Fibroblast of lung (primary cell): Measurements from ENCODE around the gene ZNF620.

Source experiments
- EZH2 ChIP-seq: IDR thresholded peaks from 2 replicates; pipeline ENCODE4 v1.5.1; 2012; ENCODE audit warnings: low read length, control low read depth, mild to moderate bottlenecking; ENCODE audit errors: missing control alignments
- TF ChIP-seq, protein P1 (sequence below), 2 donors: IDR thresholded peaks in 1 of 2; conservative IDR thresholded peaks in 1 of 2; 1 replicate in 1 of 2; 2 replicates in 1 of 2; pipeline ENCODE4 v1.5.1; 2011 to 2012; ENCODE audit warnings: low read length in 2 of 2, control low read depth in 1 of 2, inconsistent platforms in 1 of 2, low read depth in 1 of 2, mild to moderate bottlenecking in 1 of 2

- TF ChIP-seq, protein P1, sequence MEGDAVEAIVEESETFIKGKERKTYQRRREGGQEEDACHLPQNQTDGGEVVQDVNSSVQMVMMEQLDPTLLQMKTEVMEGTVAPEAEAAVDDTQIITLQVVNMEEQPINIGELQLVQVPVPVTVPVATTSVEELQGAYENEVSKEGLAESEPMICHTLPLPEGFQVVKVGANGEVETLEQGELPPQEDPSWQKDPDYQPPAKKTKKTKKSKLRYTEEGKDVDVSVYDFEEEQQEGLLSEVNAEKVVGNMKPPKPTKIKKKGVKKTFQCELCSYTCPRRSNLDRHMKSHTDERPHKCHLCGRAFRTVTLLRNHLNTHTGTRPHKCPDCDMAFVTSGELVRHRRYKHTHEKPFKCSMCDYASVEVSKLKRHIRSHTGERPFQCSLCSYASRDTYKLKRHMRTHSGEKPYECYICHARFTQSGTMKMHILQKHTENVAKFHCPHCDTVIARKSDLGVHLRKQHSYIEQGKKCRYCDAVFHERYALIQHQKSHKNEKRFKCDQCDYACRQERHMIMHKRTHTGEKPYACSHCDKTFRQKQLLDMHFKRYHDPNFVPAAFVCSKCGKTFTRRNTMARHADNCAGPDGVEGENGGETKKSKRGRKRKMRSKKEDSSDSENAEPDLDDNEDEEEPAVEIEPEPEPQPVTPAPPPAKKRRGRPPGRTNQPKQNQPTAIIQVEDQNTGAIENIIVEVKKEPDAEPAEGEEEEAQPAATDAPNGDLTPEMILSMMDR (conservative IDR thresholded peaks at IDR 0.05 in 1 of 2, IDR thresholded peaks at IDR 0.05 in 1 of 2; ENCODE audit: low read depth in 1 of 2, low read length in 2 of 2), result no peak
- no peak for TF ChIP-seq EZH2
Measured at GRCh38 chr3:40521254-40521653, 15.4 kb downstream of the ZNF620 start.
